Effector CD4-positive, alpha-beta T cell (primary cell): Measurements from ENCODE around the gene RAPH1.
A peak's percentile ranks its signal among the peaks of the same experiment; 100 is the strongest.
"Not testable (repeated sequence)": the region's sequence is repeated elsewhere in the genome, so short reads cannot be mapped to it uniquely, and the experiment has no call there.

ENCODE experiments used
- DNase-seq: peaks from one replicate; pipeline ENCODE4 v3.0.0-alpha.2; 2020

RAPH1 gene

GRCh38 chr2:203476881-203477280 is 58.2 kb downstream of the RAPH1 start:
- no peak for DNase-seq

- no peak for DNase-seq
Observed at GRCh38 chr2:203471323-203471722, 63.8 kb downstream of the RAPH1 start.

- DNase-seq, result no peak
Observed at GRCh38 chr2:203470371-203470770, 64.7 kb downstream of the RAPH1 start.

- DNase-seq, result no peak
Observed at GRCh38 chr2:203469546-203469945, 65.6 kb downstream of the RAPH1 start.

GRCh38 chr2:203463266-203463678 is 71.8 kb downstream of the RAPH1 start:
- DNase-seq, result no peak

GRCh38 chr2:203462308-203462707 is 72.8 kb downstream of the RAPH1 start:
- no peak for DNase-seq

GRCh38 chr2:203461746-203462145 is 73.4 kb downstream of the RAPH1 start:
- DNase-seq, result no peak

- no peak for DNase-seq
Observed at GRCh38 chr2:203455209-203455608, 79.9 kb downstream of the RAPH1 start.

- peak; percentile 8 for DNase-seq
Observed at GRCh38 chr2:203453858-203454451, 81.1 kb downstream of the RAPH1 start.

- no peak for DNase-seq
Observed at GRCh38 chr2:203451689-203452088, 83.4 kb downstream of the RAPH1 start.

- no peak for DNase-seq
Observed at GRCh38 chr2:203451011-203451410, 84.1 kb downstream of the RAPH1 start.

GRCh38 chr2:203450561-203450960 is 84.5 kb downstream of the RAPH1 start:
- DNase-seq, result no peak

GRCh38 chr2:203446780-203447179 is 88.3 kb downstream of the RAPH1 start:
- no peak for DNase-seq

- DNase-seq, result no peak
Observed at GRCh38 chr2:203446071-203446481, 89.0 kb downstream of the RAPH1 start.

GRCh38 chr2:203444738-203445137 is 90.4 kb downstream of the RAPH1 start:
- no peak for DNase-seq

- no peak for DNase-seq
Observed at GRCh38 chr2:203442463-203442862, 92.6 kb downstream of the RAPH1 start.

- no peak for DNase-seq
Observed at GRCh38 chr2:203441463-203441862, 93.6 kb downstream of the RAPH1 start.

- DNase-seq, result no peak
Observed at GRCh38 chr2:203440671-203441070, 94.4 kb downstream of the RAPH1 start.

GRCh38 chr2:203438528-203438927 is 96.6 kb downstream of the RAPH1 start:
- DNase-seq, result no peak

- no peak for DNase-seq
Observed at GRCh38 chr2:203437511-203437910, 97.6 kb downstream of the RAPH1 start.

GRCh38 chr2:203436496-203436895 is 98.6 kb downstream of the RAPH1 start:
- DNase-seq, result no peak

GRCh38 chr2:203432811-203433210 is 102.3 kb downstream of the RAPH1 start:
- no peak for DNase-seq

GRCh38 chr2:203431391-203432185 is 103.5 kb downstream of the RAPH1 start:
- DNase-seq, result no peak

GRCh38 chr2:203429643-203430042 is 105.5 kb downstream of the RAPH1 start:
- not testable (repeated sequence) for DNase-seq

GRCh38 chr2:203427061-203427460 is 108.0 kb downstream of the RAPH1 start:
- no peak for DNase-seq
